K562 (cell line): ENCODE results near the gene KLF17. TPM values are rescaled to one million over a fixed set of nuclear protein-coding genes. Genes with fewer than 3 reads are reported as not detected.

Experiments
- CBFB ChIP-seq: sonication (generic); formaldehyde crosslinking; IDR thresholded peaks from 2 replicates; pipeline ENCODE4 v1.4.0; 2020; ENCODE audit warnings: mild to moderate bottlenecking, missing genetic modification reagents
- CLOCK ChIP-seq: fragments of 250-450 bp; sonication (Bioruptor Pico); IDR thresholded peaks from 2 replicates; pipeline ENCODE4 v1.4.0; 2020; ENCODE audit warnings: mild to moderate bottlenecking, moderate library complexity, borderline replicate concordance
- COPS2 ChIP-seq: fragments of 450-650 bp; conservative IDR thresholded peaks from 2 replicates; pipeline ENCODE4 v1.6.1; 2016; ENCODE audit warnings: mild to moderate bottlenecking, moderate library complexity
- CREM ChIP-seq: IDR thresholded peaks from 2 replicates; pipeline ENCODE4 v1.6.1; 2014; ENCODE audit warnings: antibody characterized with exemption, low read depth
- CUX1 ChIP-seq: fragments of 200-800 bp; sonication (Bioruptor generic); IDR thresholded peaks from 2 replicates; pipeline ENCODE4 v1.6.1; 2016; ENCODE audit warnings: missing genetic modification characterization, missing compliant biosample characterization
- ETV5 ChIP-seq: sonication (generic); formaldehyde crosslinking; IDR thresholded peaks from 2 replicates; pipeline ENCODE4 v1.4.0; 2020; ENCODE audit warnings: low read depth, mild to moderate bottlenecking, missing genetic modification reagents
- GATA2 ChIP-seq: sonication (generic); formaldehyde crosslinking; IDR thresholded peaks from 2 replicates; pipeline ENCODE4 v1.4.0; 2020; ENCODE audit warnings: mild to moderate bottlenecking, missing genetic modification reagents
- HIVEP1 ChIP-seq: fragments of 250-450 bp; sonication (Bioruptor Pico); IDR thresholded peaks from 2 replicates; pipeline ENCODE4 v1.4.0; 2020; ENCODE audit warnings: mild to moderate bottlenecking
- HMGXB4 ChIP-seq: sonication (generic); formaldehyde crosslinking; IDR thresholded peaks from 2 replicates; pipeline ENCODE4 v1.8.1; 2023; ENCODE audit warnings: mild to moderate bottlenecking, missing genetic modification reagents
- JUND ChIP-seq, 2 experiments: IDR thresholded peaks; 2 replicates in 1 of 2; 3 replicates in 1 of 2; pipeline ENCODE4 v1.6.1; 2011; ENCODE audit warnings: borderline replicate concordance in 2 of 2, low read depth in 2 of 2, low read length in 2 of 2, improper control_type of control experiment in 1 of 2, missing biosample characterization in 1 of 2, missing genetic modification characterization in 1 of 2, missing genetic modification reagents in 1 of 2
- OTX1 ChIP-seq: fragments of 450-650 bp; formaldehyde crosslinking; IDR thresholded peaks from 2 replicates; pipeline ENCODE4 v1.4.0; 2022; ENCODE audit warnings: mild to moderate bottlenecking
- TBP ChIP-seq: optimal IDR thresholded peaks from 2 replicates; pipeline ENCODE3; 2011; ENCODE audit warnings: low read depth, low read length, improper control_type of control experiment
- TEAD2 ChIP-seq: fragments of 450-650 bp; IDR thresholded peaks from 2 replicates; pipeline ENCODE4 v1.6.1; 2016; ENCODE audit warnings: missing genetic modification characterization, control low read depth, missing compliant biosample characterization
- ZNF41 ChIP-seq: fragments of 250-450 bp; sonication (Bioruptor Pico); conservative IDR thresholded peaks from 2 replicates; pipeline ENCODE4 v1.4.0; 2020; ENCODE audit warnings: mild to moderate bottlenecking
- ZNF431 ChIP-seq: sonication (generic); formaldehyde crosslinking; IDR thresholded peaks from 2 replicates; pipeline ENCODE4 v1.8.0; 2022; ENCODE audit warnings: mild to moderate bottlenecking, missing genetic modification reagents
- ZNF696 ChIP-seq: fragments of 250-450 bp; sonication (Bioruptor Pico); conservative IDR thresholded peaks from 2 replicates; pipeline ENCODE4 v1.4.0; 2020; ENCODE audit warnings: mild to moderate bottlenecking, moderate library complexity
- polyA plus RNA-seq, 8 experiments: library from polyadenylated mRNA; depleted of rRNA in 4 of 8; stranded (reverse) in 5 of 8; unstranded in 3 of 8; fragments of >200 nt; fragmentation: Nextera tagmentation in 2 of 8; fragmentation: Illumina TruSeq in 1 of 8; extraction: Ambion mirVana in 2 of 8; extraction: Trizol in 1 of 8; gene quantifications; 2 replicates each; pipeline versions ENCODE4 v1.2.1 to v1.2.3, GENCODE V29; 2011 to 2014; ENCODE audit warnings: inconsistent platforms in 1 of 8, missing spikeins in 1 of 8
- total RNA-seq, 7 experiments: library from RNA; depleted of rRNA in 6 of 7; stranded (reverse); fragments of >200 nt in 6 of 7; fragmentation: Illumina TruSeq in 2 of 7; extraction: Trizol in 2 of 7; gene quantifications; 2 replicates each; pipeline versions ENCODE4 v1.2.1 to v1.2.3, GENCODE V29; 2011 to 2021; ENCODE audit warnings: low replicate concordance in 1 of 7

Gene KLF17
- total and polyA plus RNA-seq, 9 of the 15 experiments (the other 6 are each of a cell fraction or from before 2014, with no cell fraction given): 0.01 to 0.24 (median 0.13) TPM; not detected in 6

- no peak for TF ChIP-seq CREM
- TF ChIP-seq CBFB (CRISPR knock-in tag): no peak
- TF ChIP-seq COPS2: no peak
- no peak for TF ChIP-seq TEAD2 (tag)
- TF ChIP-seq CLOCK: no peak
- no peak for TF ChIP-seq JUND (IDR thresholded peaks at IDR 0.05; ENCODE audit: borderline replicate concordance, low read depth, low read length)
- no peak for TF ChIP-seq JUND (tag; IDR thresholded peaks at IDR 0.05; ENCODE audit: borderline replicate concordance, low read depth, low read length)
- TF ChIP-seq ETV5 (CRISPR knock-in tag): no peak
- no peak for TF ChIP-seq HIVEP1
- TF ChIP-seq HMGXB4 (CRISPR knock-in tag): no peak
- 0 out of 2 replicates have a peak, but pooled peaks have one; percentile 16 for TF ChIP-seq GATA2 (CRISPR knock-in tag)
- no peak for TF ChIP-seq TBP
- TF ChIP-seq OTX1: 0 out of 2 replicates have a peak, but pooled peaks have one; percentile 18
- no peak for TF ChIP-seq ZNF431 (CRISPR knock-in tag)
- no peak for TF ChIP-seq CUX1 (CRISPR knock-in tag)
- no peak for TF ChIP-seq ZNF696 (CRISPR knock-in tag)
- TF ChIP-seq ZNF41: no peak
Observed at GRCh38 chr1:44134071-44134920, 15.7 kb downstream of the KLF17 start (continued).
